HepG2 (cell line): Measurements from ENCODE around the gene COPS4. TPM values are rescaled to one million over a fixed set of nuclear protein-coding genes. Genes with fewer than 3 reads are reported as not detected.

Source experiments
- EP300 ChIP-seq, 3 experiments: sonication (generic) in 1 of 3; formaldehyde crosslinking in 1 of 3; IDR thresholded peaks; 2 replicates each; pipeline versions ENCODE4 v1.5.1 to v1.6.1; 2011 to 2020; ENCODE audit warnings: low read depth in 2 of 3, low read length in 2 of 3, borderline replicate concordance in 1 of 3, improper control_type of control experiment in 1 of 3, mild to moderate bottlenecking in 1 of 3, missing genetic modification reagents in 1 of 3, moderate library complexity in 1 of 3
- HHEX ChIP-seq: IDR thresholded peaks from 2 replicates; pipeline ENCODE4 v1.6.1; 2016; ENCODE audit warnings: control low read depth
- KAT2B ChIP-seq: fragments of 150-350 bp; IDR thresholded peaks from 2 replicates; pipeline ENCODE4 v1.6.1; 2014; ENCODE audit warnings: low read depth, low read length, borderline replicate concordance
- MYC ChIP-seq: sonication (generic); formaldehyde crosslinking; IDR thresholded peaks from 2 replicates; pipeline ENCODE4 v1.9.0; 2021; ENCODE audit warnings: missing genetic modification reagents, borderline replicate concordance
- PPARG ChIP-seq: conservative IDR thresholded peaks from 2 replicates; pipeline ENCODE4 v1.6.1; 2016; ENCODE audit warnings: missing biosample characterization, missing genetic modification reagents
- RARA ChIP-seq: IDR thresholded peaks from 2 replicates; pipeline ENCODE4 v1.6.1; 2016; ENCODE audit warnings: missing genetic modification reagents, missing compliant biosample characterization
- SNRNP70 ChIP-seq: fragments of 200-400 bp; formaldehyde crosslinking; IDR thresholded peaks from 2 replicates; pipeline ENCODE4 v1.6.1; 2017; ENCODE audit warnings: mild to moderate bottlenecking, low read depth, low read length, moderate library complexity
- SOX5 ChIP-seq: IDR thresholded peaks from 2 replicates; pipeline ENCODE4 v1.6.1; 2016; ENCODE audit warnings: borderline replicate concordance
- TOE1 ChIP-seq: sonication (generic); formaldehyde crosslinking; IDR thresholded peaks from 2 replicates; pipeline ENCODE4 v1.4.0; 2020; ENCODE audit warnings: mild to moderate bottlenecking, missing genetic modification reagents
- XBP1 ChIP-seq: sonication (generic); formaldehyde crosslinking; IDR thresholded peaks from 2 replicates; pipeline ENCODE4 v1.5.0; 2020; ENCODE audit warnings: missing genetic modification reagents
- ZNF124 ChIP-seq: sonication (generic); formaldehyde crosslinking; IDR thresholded peaks from 2 replicates; pipeline ENCODE4 v1.4.0; 2020; ENCODE audit warnings: missing genetic modification reagents
- ZNF569 ChIP-seq: sonication (generic); formaldehyde crosslinking; IDR thresholded peaks from 2 replicates; pipeline ENCODE4 v1.5.0; 2020; ENCODE audit warnings: mild to moderate bottlenecking, missing genetic modification reagents, moderate library complexity, borderline replicate concordance
- ZNF598 ChIP-seq: sonication (generic); formaldehyde crosslinking; IDR thresholded peaks from 2 replicates; pipeline ENCODE4 v1.5.1; 2020; ENCODE audit warnings: mild to moderate bottlenecking, missing genetic modification reagents, borderline replicate concordance
- ZNF724P ChIP-seq: sonication (generic); formaldehyde crosslinking; IDR thresholded peaks from 2 replicates; pipeline ENCODE4 v1.8.0; 2022; ENCODE audit warnings: missing genetic modification reagents, borderline replicate concordance
- ZNF766 ChIP-seq: sonication (generic); formaldehyde crosslinking; IDR thresholded peaks from 2 replicates; pipeline ENCODE4 v1.5.0; 2020; ENCODE audit warnings: missing genetic modification reagents, borderline replicate concordance
- ZNF781 ChIP-seq: sonication (generic); formaldehyde crosslinking; IDR thresholded peaks from 2 replicates; pipeline ENCODE4 v1.5.1; 2020; ENCODE audit warnings: borderline replicate concordance, mild to moderate bottlenecking, missing genetic modification reagents; ENCODE audit errors: not compliant biosample characterization
- ZNF790 ChIP-seq: sonication (generic); formaldehyde crosslinking; IDR thresholded peaks from 2 replicates; pipeline ENCODE4 v1.8.0; 2022; ENCODE audit warnings: missing genetic modification reagents, mild to moderate bottlenecking, borderline replicate concordance
- polyA plus RNA-seq, 8 experiments: library from polyadenylated mRNA; depleted of rRNA in 3 of 8; stranded (reverse) in 7 of 8; unstranded in 1 of 8; fragments of >200 nt; fragmentation: Illumina TruSeq in 4 of 8; extraction: Trizol in 4 of 8; gene quantifications; 2 replicates each; pipeline versions ENCODE4 v1.2.1 to v1.2.3, GENCODE V29; 2011 to 2016; ENCODE audit warnings: low read depth in 4 of 8, missing spikeins in 1 of 8, mixed read lengths in 1 of 8; ENCODE audit not compliant: insufficient read depth in 1 of 8
- total RNA-seq, 5 experiments: library from RNA; depleted of rRNA; stranded (reverse); fragments of >200 nt; fragmentation: Illumina TruSeq; extraction: Trizol; gene quantifications; 2 replicates each; pipeline ENCODE4 v1.2.3, GENCODE V29; 2016; ENCODE audit warnings: low read depth in 1 of 5
- TF ChIP-seq, protein P1 (sequence below): sonication (generic); formaldehyde crosslinking; IDR thresholded peaks from 2 replicates; pipeline ENCODE4 v1.5.0; 2020; ENCODE audit warnings: missing genetic modification reagents
- TF ChIP-seq, protein P2 (sequence below): sonication (generic); formaldehyde crosslinking; IDR thresholded peaks from 2 replicates; pipeline ENCODE4 v1.4.0; 2020; ENCODE audit warnings: missing genetic modification reagents, borderline replicate concordance
- TF ChIP-seq, protein P3 (sequence below): sonication (generic); formaldehyde crosslinking; IDR thresholded peaks from 2 replicates; pipeline ENCODE4 v1.4.0; 2020; ENCODE audit warnings: mild to moderate bottlenecking, missing genetic modification reagents
- TF ChIP-seq, protein P4 (sequence below): sonication (generic); formaldehyde crosslinking; IDR thresholded peaks from 2 replicates; pipeline ENCODE4 v1.5.1; 2020; ENCODE audit warnings: mild to moderate bottlenecking, missing genetic modification reagents
- TF ChIP-seq, protein P5 (sequence below): sonication (generic); formaldehyde crosslinking; IDR thresholded peaks from 2 replicates; pipeline ENCODE4 v1.4.0; 2020; ENCODE audit warnings: missing genetic modification reagents

COPS4 gene
- total and polyA plus RNA-seq, 2 of the 13 experiments (the other 11 are each of a cell fraction or from before 2014, with no cell fraction given) = 28.8 to 52.5 TPM

DNA sequence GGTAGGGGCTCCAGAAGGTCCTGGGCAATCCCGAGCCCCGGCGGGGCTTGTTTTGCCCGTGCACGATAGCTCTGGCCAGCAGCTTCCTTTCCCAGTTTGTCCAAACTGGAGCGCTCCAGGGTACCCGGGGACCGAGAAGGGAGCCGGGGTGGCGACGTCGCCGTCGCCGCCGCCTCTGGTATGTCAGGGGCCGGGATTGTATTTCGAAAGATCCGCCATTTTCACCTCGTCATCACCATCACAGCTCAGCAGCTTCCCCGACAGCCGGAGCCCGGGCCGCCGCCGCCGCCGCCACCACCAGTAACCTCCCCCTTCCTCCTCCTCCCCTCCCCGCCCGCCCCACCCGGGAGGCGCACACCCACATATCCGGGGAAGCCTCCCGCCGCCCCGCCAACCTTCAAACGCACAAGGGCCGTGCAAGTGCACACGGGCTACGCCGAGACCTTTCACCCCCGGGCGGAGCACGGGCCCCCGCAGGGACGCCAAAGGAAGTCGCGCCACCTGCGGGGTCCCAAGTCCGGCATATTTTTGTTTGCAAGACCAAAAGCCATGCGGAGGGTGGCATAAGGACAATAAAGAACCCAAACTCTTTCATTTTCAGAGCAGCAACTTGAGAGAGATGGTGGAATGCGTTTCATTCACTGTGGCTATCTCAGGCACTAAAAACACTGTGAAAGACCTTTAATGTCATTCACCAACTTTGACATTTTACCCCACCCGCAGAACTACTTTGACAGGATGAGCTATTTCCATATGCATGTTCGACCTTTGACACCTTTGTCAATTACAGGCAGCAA is 24.3 kb upstream of the COPS4 start, which contains the start of gene LIN54 (continued):
- TF ChIP-seq, protein P1, sequence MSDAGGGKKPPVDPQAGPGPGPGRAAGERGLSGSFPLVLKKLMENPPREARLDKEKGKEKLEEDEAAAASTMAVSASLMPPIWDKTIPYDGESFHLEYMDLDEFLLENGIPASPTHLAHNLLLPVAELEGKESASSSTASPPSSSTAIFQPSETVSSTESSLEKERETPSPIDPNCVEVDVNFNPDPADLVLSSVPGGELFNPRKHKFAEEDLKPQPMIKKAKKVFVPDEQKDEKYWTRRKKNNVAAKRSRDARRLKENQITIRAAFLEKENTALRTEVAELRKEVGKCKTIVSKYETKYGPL (CRISPR knock-in tag) = no peak
- TF ChIP-seq EP300 (IDR thresholded peaks at IDR 0.05; ENCODE audit: low read depth in 2 of 2, low read length in 2 of 2) = peak in 1 of 2 experiments; percentile 87; a peak in 2 of 4 replicates
- TF ChIP-seq EP300 (CRISPR knock-in tag; IDR thresholded peaks at IDR 0.05; ENCODE audit: borderline replicate concordance) = no peak
- TF ChIP-seq ZNF124 = no peak
- TF ChIP-seq, protein P2, sequence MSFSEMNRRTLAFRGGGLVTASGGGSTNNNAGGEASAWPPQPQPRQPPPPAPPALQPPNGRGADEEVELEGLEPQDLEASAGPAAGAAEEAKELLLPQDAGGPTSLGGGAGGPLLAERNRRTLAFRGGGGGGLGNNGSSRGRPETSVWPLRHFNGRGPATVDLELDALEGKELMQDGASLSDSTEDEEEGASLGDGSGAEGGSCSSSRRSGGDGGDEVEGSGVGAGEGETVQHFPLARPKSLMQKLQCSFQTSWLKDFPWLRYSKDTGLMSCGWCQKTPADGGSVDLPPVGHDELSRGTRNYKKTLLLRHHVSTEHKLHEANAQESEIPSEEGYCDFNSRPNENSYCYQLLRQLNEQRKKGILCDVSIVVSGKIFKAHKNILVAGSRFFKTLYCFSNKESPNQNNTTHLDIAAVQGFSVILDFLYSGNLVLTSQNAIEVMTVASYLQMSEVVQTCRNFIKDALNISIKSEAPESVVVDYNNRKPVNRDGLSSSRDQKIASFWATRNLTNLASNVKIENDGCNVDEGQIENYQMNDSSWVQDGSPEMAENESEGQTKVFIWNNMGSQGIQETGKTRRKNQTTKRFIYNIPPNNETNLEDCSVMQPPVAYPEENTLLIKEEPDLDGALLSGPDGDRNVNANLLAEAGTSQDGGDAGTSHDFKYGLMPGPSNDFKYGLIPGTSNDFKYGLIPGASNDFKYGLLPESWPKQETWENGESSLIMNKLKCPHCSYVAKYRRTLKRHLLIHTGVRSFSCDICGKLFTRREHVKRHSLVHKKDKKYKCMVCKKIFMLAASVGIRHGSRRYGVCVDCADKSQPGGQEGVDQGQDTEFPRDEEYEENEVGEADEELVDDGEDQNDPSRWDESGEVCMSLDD = no peak
- no peak for TF ChIP-seq ZNF790 (CRISPR knock-in tag)
- TF ChIP-seq, protein P3, sequence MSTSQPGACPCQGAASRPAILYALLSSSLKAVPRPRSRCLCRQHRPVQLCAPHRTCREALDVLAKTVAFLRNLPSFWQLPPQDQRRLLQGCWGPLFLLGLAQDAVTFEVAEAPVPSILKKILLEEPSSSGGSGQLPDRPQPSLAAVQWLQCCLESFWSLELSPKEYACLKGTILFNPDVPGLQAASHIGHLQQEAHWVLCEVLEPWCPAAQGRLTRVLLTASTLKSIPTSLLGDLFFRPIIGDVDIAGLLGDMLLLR (CRISPR knock-in tag) = no peak
- no peak for TF ChIP-seq HHEX (CRISPR knock-in tag)
- no peak for TF ChIP-seq SNRNP70
- TF ChIP-seq ZNF569 (CRISPR knock-in tag) = no peak
- TF ChIP-seq ZNF598 (CRISPR knock-in tag) = no peak
- TF ChIP-seq PPARG (CRISPR knock-in tag) = peak; percentile 91
- TF ChIP-seq KAT2B = no peak
- TF ChIP-seq MYC = peak; percentile 87
- TF ChIP-seq, protein P4, sequence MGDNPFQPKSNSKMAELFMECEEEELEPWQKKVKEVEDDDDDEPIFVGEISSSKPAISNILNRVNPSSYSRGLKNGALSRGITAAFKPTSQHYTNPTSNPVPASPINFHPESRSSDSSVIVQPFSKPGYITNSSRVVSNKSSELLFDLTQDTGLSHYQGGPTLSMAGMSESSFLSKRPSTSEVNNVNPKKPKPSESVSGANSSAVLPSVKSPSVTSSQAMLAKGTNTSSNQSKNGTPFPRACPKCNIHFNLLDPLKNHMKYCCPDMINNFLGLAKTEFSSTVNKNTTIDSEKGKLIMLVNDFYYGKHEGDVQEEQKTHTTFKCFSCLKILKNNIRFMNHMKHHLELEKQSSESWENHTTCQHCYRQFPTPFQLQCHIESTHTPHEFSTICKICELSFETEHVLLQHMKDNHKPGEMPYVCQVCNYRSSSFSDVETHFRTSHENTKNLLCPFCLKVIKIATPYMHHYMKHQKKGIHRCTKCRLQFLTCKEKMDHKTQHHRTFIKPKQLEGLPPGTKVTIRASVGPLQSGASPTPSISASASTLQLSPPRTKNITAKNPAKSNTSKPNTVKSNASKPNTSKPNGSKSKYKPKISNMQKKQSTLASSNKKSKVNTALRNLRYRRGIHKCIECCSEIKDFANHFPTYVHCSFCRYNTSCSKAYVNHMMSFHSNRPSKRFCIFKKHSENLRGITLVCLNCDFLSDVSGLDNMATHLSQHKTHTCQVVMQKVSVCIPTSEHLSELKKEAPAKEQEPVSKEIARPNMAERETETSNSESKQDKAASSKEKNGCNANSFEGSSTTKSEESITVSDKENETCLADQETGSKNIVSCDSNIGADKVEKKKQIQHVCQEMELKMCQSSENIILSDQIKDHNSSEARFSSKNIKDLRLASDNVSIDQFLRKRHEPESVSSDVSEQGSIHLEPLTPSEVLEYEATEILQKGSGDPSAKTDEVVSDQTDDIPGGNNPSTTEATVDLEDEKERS = peak; percentile 39; the same call in 1 of the 2 replicates
- no peak for TF ChIP-seq TOE1 (CRISPR knock-in tag)
- peak; percentile 65 for TF ChIP-seq SOX5 (CRISPR knock-in tag)
- no peak for TF ChIP-seq XBP1 (CRISPR knock-in tag)
- TF ChIP-seq RARA (CRISPR knock-in tag) = peak; percentile 80
- TF ChIP-seq ZNF766 (CRISPR knock-in tag) = no peak
- TF ChIP-seq ZNF724P = no peak
- TF ChIP-seq, protein P5, sequence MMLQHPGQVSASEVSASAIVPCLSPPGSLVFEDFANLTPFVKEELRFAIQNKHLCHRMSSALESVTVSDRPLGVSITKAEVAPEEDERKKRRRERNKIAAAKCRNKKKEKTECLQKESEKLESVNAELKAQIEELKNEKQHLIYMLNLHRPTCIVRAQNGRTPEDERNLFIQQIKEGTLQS (CRISPR knock-in tag) = peak; percentile 17; the same call in 1 of the 2 replicates
- TF ChIP-seq ZNF781 (CRISPR knock-in tag) = no peak
